Measurements from ENCODE around the gene DTNA.

Gene DTNA

GRCh38 chr18:34858188-34858587, 148.1 kb downstream of the DTNA start:
- Histone ChIP-seq H3K9ac (ENCODE audit: insufficient read length, low read depth) (no peak overlapping the region), H3K27me3 (ENCODE audit: insufficient read depth, insufficient read length) (no peaks in the 10 kb centered on the region), H3K36me3 (ENCODE audit: insufficient read depth, insufficient read length, low read length) (no peaks in the 10 kb centered on the region), H3K4me1 (ENCODE audit: insufficient read depth, insufficient read length) (no peaks in the 10 kb centered on the region), H3K4me3 (ENCODE audit: insufficient read length, low read depth) (no peak overlapping the region), H3K9me3 (ENCODE audit: insufficient read depth, low read length) (no peaks in the 10 kb centered on the region; the same call in 1 of the 2 replicates)
- TF ChIP-seq SUZ12 (IDR thresholded peaks at IDR 0.05; ENCODE audit: extremely low read depth, insufficient read depth, insufficient read length), result no peak
- no peak for TF ChIP-seq ZNF274 (IDR thresholded peaks at IDR 0.05; ENCODE audit: low read depth, low read length)
- TF ChIP-seq YY1 (IDR thresholded peaks at IDR 0.05; ENCODE audit: insufficient read depth, insufficient read length), result no peak
- no peak for DNase-seq (ENCODE audit: low read depth, low spot score)

- H3K4me1 ChIP-seq (ENCODE audit: insufficient read depth, insufficient read length), result no peaks in the 10 kb centered on the region
These were observed 149.4 kb downstream of the DTNA start for GRCh38 chr18:34859496-34859895.

GRCh38 chr18:34862561-34862960, 152.5 kb downstream of the DTNA start:
- Histone ChIP-seq H3K4me3 (ENCODE audit: insufficient read length, low read depth) (no peak overlapping the region), H3K9me3 (ENCODE audit: insufficient read depth, low read length) (no peaks in the 10 kb centered on the region; the same call in 1 of the 2 replicates), H3K4me1 (ENCODE audit: insufficient read depth, insufficient read length) (no peaks in the 10 kb centered on the region), H3K27me3 (ENCODE audit: insufficient read depth, insufficient read length) (no peaks in the 10 kb centered on the region), H3K36me3 (ENCODE audit: insufficient read depth, insufficient read length, low read length) (no peaks in the 10 kb centered on the region), H3K9ac (ENCODE audit: insufficient read length, low read depth) (no peak overlapping the region)
- TF ChIP-seq SUZ12 (IDR thresholded peaks at IDR 0.05; ENCODE audit: extremely low read depth, insufficient read depth, insufficient read length) (no peak), YY1 (IDR thresholded peaks at IDR 0.05; ENCODE audit: insufficient read depth, insufficient read length) (no peak), ZNF274 (IDR thresholded peaks at IDR 0.05; ENCODE audit: low read depth, low read length) (no peak)
- DNase-seq (ENCODE audit: low read depth, low spot score), result no peak

More at GRCh38 chr18:34859496-34859895, 149.4 kb downstream of the DTNA start:
- H3K9me3 ChIP-seq (ENCODE audit: insufficient read depth, low read length), result no peaks in the 10 kb centered on the region; the same call in 1 of the 2 replicates
- no peak overlapping the region for H3K9ac ChIP-seq (ENCODE audit: insufficient read length, low read depth)
- TF ChIP-seq ZNF274 (IDR thresholded peaks at IDR 0.05; ENCODE audit: low read depth, low read length) (no peak), SUZ12 (IDR thresholded peaks at IDR 0.05; ENCODE audit: extremely low read depth, insufficient read depth, insufficient read length) (no peak), YY1 (IDR thresholded peaks at IDR 0.05; ENCODE audit: insufficient read depth, insufficient read length) (no peak)
- H3K27me3 ChIP-seq (ENCODE audit: insufficient read depth, insufficient read length), result no peaks in the 10 kb centered on the region
- no peak overlapping the region for H3K4me3 ChIP-seq (ENCODE audit: insufficient read length, low read depth)
- no peaks in the 10 kb centered on the region for H3K36me3 ChIP-seq (ENCODE audit: insufficient read depth, insufficient read length, low read length)
- no peak for DNase-seq (ENCODE audit: low read depth, low spot score)

- TF ChIP-seq ZNF274 (IDR thresholded peaks at IDR 0.05; ENCODE audit: low read depth, low read length) (no peak), SUZ12 (IDR thresholded peaks at IDR 0.05; ENCODE audit: extremely low read depth, insufficient read depth, insufficient read length) (no peak), YY1 (IDR thresholded peaks at IDR 0.05; ENCODE audit: insufficient read depth, insufficient read length) (no peak)
- DNase-seq (ENCODE audit: low read depth, low spot score), result no peak
- H3K9ac ChIP-seq (ENCODE audit: insufficient read length, low read depth), result no peak overlapping the region
- H3K4me3 ChIP-seq (ENCODE audit: insufficient read length, low read depth), result no peak overlapping the region
- H3K9me3 ChIP-seq (ENCODE audit: insufficient read depth, low read length), result no peaks in the 10 kb centered on the region; the same call in 1 of the 2 replicates
- no peaks in the 10 kb centered on the region for H3K36me3 ChIP-seq (ENCODE audit: insufficient read depth, insufficient read length, low read length)
- H3K4me1 ChIP-seq (ENCODE audit: insufficient read depth, insufficient read length), result no peaks in the 10 kb centered on the region
- H3K27me3 ChIP-seq (ENCODE audit: insufficient read depth, insufficient read length), result no peaks in the 10 kb centered on the region
These were observed 153.6 kb downstream of the DTNA start for GRCh38 chr18:34863702-34864101.

- H3K4me1 ChIP-seq (ENCODE audit: insufficient read depth, insufficient read length), result no peaks in the 10 kb centered on the region
- TF ChIP-seq ZNF274 (IDR thresholded peaks at IDR 0.05; ENCODE audit: low read depth, low read length) (no peak), YY1 (IDR thresholded peaks at IDR 0.05; ENCODE audit: insufficient read depth, insufficient read length) (no peak), SUZ12 (IDR thresholded peaks at IDR 0.05; ENCODE audit: extremely low read depth, insufficient read depth, insufficient read length) (no peak)
- H3K9me3 ChIP-seq (ENCODE audit: insufficient read depth, low read length), result no peaks in the 10 kb centered on the region
- DNase-seq (ENCODE audit: low read depth, low spot score), result no peak
- H3K36me3 ChIP-seq (ENCODE audit: insufficient read depth, insufficient read length, low read length), result no peaks in the 10 kb centered on the region
- no peak overlapping the region for H3K4me3 ChIP-seq (ENCODE audit: insufficient read length, low read depth)
- H3K9ac ChIP-seq (ENCODE audit: insufficient read length, low read depth), result no peak overlapping the region
- no peaks in the 10 kb centered on the region for H3K27me3 ChIP-seq (ENCODE audit: insufficient read depth, insufficient read length)
These were observed 154.9 kb downstream of the DTNA start for GRCh38 chr18:34864836-34865497.

GRCh38 chr18:34866310-34866709, 156.2 kb downstream of the DTNA start:
- no peaks in the 10 kb centered on the region for H3K9me3 ChIP-seq (ENCODE audit: insufficient read depth, low read length)
- H3K4me3 ChIP-seq (ENCODE audit: insufficient read length, low read depth), result no peak overlapping the region
- H3K4me1 ChIP-seq (ENCODE audit: insufficient read depth, insufficient read length), result no peaks in the 10 kb centered on the region
- H3K27me3 ChIP-seq (ENCODE audit: insufficient read depth, insufficient read length), result no peaks in the 10 kb centered on the region
- no peaks in the 10 kb centered on the region for H3K36me3 ChIP-seq (ENCODE audit: insufficient read depth, insufficient read length, low read length)
- DNase-seq (ENCODE audit: low read depth, low spot score), result no peak
- no peak overlapping the region for H3K9ac ChIP-seq (ENCODE audit: insufficient read length, low read depth)
- TF ChIP-seq ZNF274 (IDR thresholded peaks at IDR 0.05; ENCODE audit: low read depth, low read length), result no peak
- TF ChIP-seq SUZ12 (IDR thresholded peaks at IDR 0.05; ENCODE audit: extremely low read depth, insufficient read depth, insufficient read length), result no peak
- TF ChIP-seq YY1 (IDR thresholded peaks at IDR 0.05; ENCODE audit: insufficient read depth, insufficient read length), result no peak

- H3K4me1 ChIP-seq (ENCODE audit: insufficient read depth, insufficient read length), result no peaks in the 10 kb centered on the region
These were observed 156.6 kb downstream of the DTNA start for GRCh38 chr18:34866739-34867138.

More at GRCh38 chr18:34866739-34867138, 156.6 kb downstream of the DTNA start:
- H3K27me3 ChIP-seq (ENCODE audit: insufficient read depth, insufficient read length), result no peaks in the 10 kb centered on the region
- H3K9ac ChIP-seq (ENCODE audit: insufficient read length, low read depth), result no peak overlapping the region
- no peak overlapping the region for H3K4me3 ChIP-seq (ENCODE audit: insufficient read length, low read depth)
- DNase-seq (ENCODE audit: low read depth, low spot score), result no peak
- no peak for TF ChIP-seq SUZ12 (IDR thresholded peaks at IDR 0.05; ENCODE audit: extremely low read depth, insufficient read depth, insufficient read length)
- no peak for TF ChIP-seq YY1 (IDR thresholded peaks at IDR 0.05; ENCODE audit: insufficient read depth, insufficient read length)
- no peak for TF ChIP-seq ZNF274 (IDR thresholded peaks at IDR 0.05; ENCODE audit: low read depth, low read length)
- no peaks in the 10 kb centered on the region for H3K9me3 ChIP-seq (ENCODE audit: insufficient read depth, low read length)
- H3K36me3 ChIP-seq (ENCODE audit: insufficient read depth, insufficient read length, low read length), result no peaks in the 10 kb centered on the region
